GM10266 (cell line): ENCODE data around the gene ELL2.
"Not testable (repeated sequence)": the region's sequence is repeated elsewhere in the genome, so short reads cannot be mapped to it uniquely, and the experiment has no call there.

Source experiments
- DNase-seq: peaks from one replicate; pipeline ENCODE4 v3.0.0; 2012; ENCODE audit errors: extremely low spot score
- CTCF ChIP-seq: IDR thresholded peaks from 2 replicates; pipeline ENCODE4 v1.5.1; 2012; ENCODE audit warnings: mild to moderate bottlenecking, low read depth; ENCODE audit not compliant: control insufficient read depth, insufficient read depth; ENCODE audit errors: missing control alignments

The ELL2 gene

DNA sequence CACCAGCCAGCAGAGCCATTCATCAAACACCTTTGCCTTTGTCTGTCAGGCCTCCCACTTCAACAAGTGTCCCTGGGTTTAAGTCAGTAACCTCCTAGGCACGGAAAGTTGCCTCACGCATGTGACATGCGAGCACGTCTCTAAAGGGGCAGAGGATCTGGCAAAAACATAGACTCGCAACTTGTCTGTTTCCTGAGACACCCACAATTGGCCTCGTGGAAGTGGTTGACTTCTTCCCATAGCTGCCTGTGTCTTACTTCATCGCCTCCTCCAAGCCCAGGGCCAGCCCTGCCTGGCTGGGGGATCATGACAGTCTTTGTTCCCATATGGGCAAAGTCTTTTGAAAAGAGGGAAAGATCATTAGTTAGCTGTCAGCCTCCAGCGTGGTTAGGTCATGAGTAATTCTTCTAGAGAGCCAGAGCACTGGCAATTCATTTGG, 103.6 kb downstream of the ELL2 start:
- DNase-seq: no peak
- no peak for TF ChIP-seq CTCF

- no peak for TF ChIP-seq CTCF
- no peak for DNase-seq
Measured at GRCh38 chr5:95857185-95857945, 104.3 kb downstream of the ELL2 start.

- no peak for TF ChIP-seq CTCF
Measured at GRCh38 chr5:95856501-95856981, 105.1 kb downstream of the ELL2 start.

DNA sequence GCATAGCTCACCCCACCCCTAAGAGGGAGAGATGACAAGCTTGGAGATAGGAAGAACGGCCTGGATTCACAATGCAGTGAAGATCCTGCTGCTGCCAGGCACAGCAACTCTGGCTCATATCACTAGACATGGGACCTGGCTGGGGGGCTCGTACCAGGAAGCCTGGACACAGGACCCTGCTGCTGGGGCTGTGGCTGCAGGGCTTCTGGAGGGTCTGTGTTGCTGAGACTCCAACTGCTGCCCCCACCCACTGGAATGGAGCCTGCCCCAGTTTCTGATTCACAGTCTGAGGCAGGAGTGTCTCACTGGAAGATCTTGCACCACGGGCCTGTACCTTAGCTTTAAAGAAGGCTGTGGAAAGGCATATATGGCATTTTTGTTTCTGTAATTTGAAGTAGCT, 108.2 kb downstream of the ELL2 start:
- no peak for DNase-seq
- TF ChIP-seq CTCF: no peak

More at GRCh38 chr5:95856501-95856981, 105.1 kb downstream of the ELL2 start:
- no peak for DNase-seq

GRCh38 chr5:95852567-95852966, 109.1 kb downstream of the ELL2 start:
- no peak for DNase-seq
- TF ChIP-seq CTCF: no peak

- DNase-seq: not testable (repeated sequence)
Measured at GRCh38 chr5:95851141-95851540, 110.5 kb downstream of the ELL2 start.

DNA sequence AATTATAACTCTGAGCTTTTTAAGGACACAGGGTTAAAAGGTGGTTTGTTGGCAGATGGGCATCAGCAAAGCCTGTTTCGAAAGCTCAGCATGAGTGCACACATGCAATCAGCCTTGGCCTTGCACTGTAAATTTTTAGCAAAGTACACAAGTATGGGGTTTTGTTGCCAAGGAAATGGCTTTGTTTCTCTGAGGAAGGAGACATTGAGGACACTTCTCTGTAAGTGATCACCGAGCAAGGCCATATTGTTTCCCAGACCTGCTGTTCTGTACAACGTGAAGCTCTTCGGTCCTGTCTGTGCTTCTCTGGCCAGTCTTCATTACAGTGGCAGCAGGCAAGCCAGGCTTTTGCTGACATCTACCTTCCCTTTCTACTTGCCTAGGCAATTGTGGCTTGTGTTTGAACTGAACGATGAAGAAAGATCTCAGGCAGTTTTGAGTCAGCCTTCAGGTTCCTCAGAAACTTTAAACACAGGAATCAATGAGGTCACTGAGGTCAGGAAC, 111.2 kb downstream of the ELL2 start:
- TF ChIP-seq CTCF: no peak
- no peak for DNase-seq
